Psoas muscle (tissue), 8 donors: ENCODE measurements around the gene IGSF9. TPM values are rescaled to one million over a fixed set of nuclear protein-coding genes. Genes with fewer than 3 reads are reported as not detected.

ENCODE experiments used
- ATAC-seq, 4 donors: fragments of 200-7000 bp; cut with Tn5 transposase; one replicate each; pipeline ENCODE4 v1.9.1; 2020; ENCODE audit warnings: moderate library complexity in 3 of 4, mild to moderate bottlenecking in 2 of 4
- DNase-seq, 2 donors: peaks; one replicate each; pipeline ENCODE4 v3.0.0-alpha.2; 2020
- H3K27ac ChIP-seq: fragments of 200-600 bp; one replicate; pipeline ENCODE4 v1.8.0; 2022
- H3K27me3 ChIP-seq, 3 donors: fragments of 200-600 bp in 1 of 3; one replicate each; pipeline versions ENCODE4 v1.6.1 to v1.8.0; 2013 to 2022; ENCODE audit warnings: low read length in 2 of 3, mild to moderate bottlenecking in 2 of 3, moderate library complexity in 1 of 3; ENCODE audit not compliant: insufficient read depth in 3 of 3
- H3K36me3 ChIP-seq, 2 donors: fragments of 200-600 bp in 1 of 2; one replicate each; pipeline versions ENCODE4 v1.6.1 to v1.8.0; 2013 to 2022; ENCODE audit warnings: low read depth in 1 of 2, mild to moderate bottlenecking in 1 of 2, moderate library complexity in 1 of 2; ENCODE audit not compliant: insufficient read depth in 1 of 2
- H3K4me1 ChIP-seq: fragments of 200-600 bp; one replicate; pipeline ENCODE4 v1.8.0; 2022
- H3K4me3 ChIP-seq: fragments of 200-600 bp; one replicate; pipeline ENCODE4 v1.8.0; 2022; ENCODE audit warnings: mild to moderate bottlenecking
- H3K9me3 ChIP-seq: fragments of 200-600 bp; one replicate; pipeline ENCODE4 v1.8.0; 2022
- WGBS, 3 donors: extraction: QIAGEN DNeasy Blood & Tissue Kit; methylation state at CpG; one replicate each; pipeline versions ENCODE4 v1.1.6 to v1.1.7; 2013; 5-methylcytosine and 5-hydroxymethylcytosine counted together
- intact Hi-C, 2 donors: fragments of 100-400 bp; cut with DNase I; formaldehyde crosslinking; loops; one replicate each; pipeline versions ENCODE4 v1.11.0 to v1.14.2; 2022
- polyA plus RNA-seq, 3 donors: library from polyadenylated mRNA; stranded (reverse); fragments of 200-250 nt; gene quantifications; one replicate each; pipeline ENCODE4 v1.2.3, GENCODE V29; 2013
- total RNA-seq, 4 donors: library from RNA; stranded (reverse); fragmentation: NEBNext Ultra II Directional in 2 of 4; extraction: Animal tissue kit (Norgen Biotek cat#: 25700) in 2 of 4; gene quantifications; one replicate each; pipeline versions ENCODE4 v1.2.1 to v1.2.4, GENCODE V29; 2021 to 2023
- TF ChIP-seq, protein P1 (sequence below): fragments of 200-600 bp; IDR thresholded peaks from one replicate; pipeline ENCODE4 v1.8.0; 2022; ENCODE audit warnings: antibody characterized with exemption
- donor health status: healthy with polysubstance abuse.
- donor health status: DM: no; HTN: no; CAD: no; lungs with moderate emphysema.
- donor health status: Bipolar disorder and iron deficiency.
- donor health status: healthy.
- donor health status: DM: yes; HTN: yes; CAD: no.
- donor health status: DM: no; HTN: no; CAD: no.
- donor health status: DM: no; HTN: no; CAD: no.
- donor health status: DM: yes; HTN: yes; CAD: no.

IGSF9 gene
- total and polyA plus RNA-seq, 7 donors, result 0.01 TPM; not detected in 5

- Histone ChIP-seq H3K9me3 (no peaks in the 10 kb centered on the region), H3K36me3 (no peaks in the 10 kb centered on the region), H3K4me3 (no peak overlapping the region), H3K4me1 (peaks cover 4% of the 10 kb centered on the region), H3K27me3 (peaks cover 0 to 6% (median 0%) of the 10 kb centered on the region in 3 donors), H3K27ac (no peak overlapping the region)
- no peak for DNase-seq
- 76 to 85% (median 77%) methylated on average over 3 of the region's 3 CpGs for WGBS, 3 donors
- intact Hi-C loops, result loop anchor here in 1 of 2 donors (10.0 kb wide), 1 partner anchor 762 kb away; no protein-coding TSS in a partner anchor
- TF ChIP-seq, protein P1, sequence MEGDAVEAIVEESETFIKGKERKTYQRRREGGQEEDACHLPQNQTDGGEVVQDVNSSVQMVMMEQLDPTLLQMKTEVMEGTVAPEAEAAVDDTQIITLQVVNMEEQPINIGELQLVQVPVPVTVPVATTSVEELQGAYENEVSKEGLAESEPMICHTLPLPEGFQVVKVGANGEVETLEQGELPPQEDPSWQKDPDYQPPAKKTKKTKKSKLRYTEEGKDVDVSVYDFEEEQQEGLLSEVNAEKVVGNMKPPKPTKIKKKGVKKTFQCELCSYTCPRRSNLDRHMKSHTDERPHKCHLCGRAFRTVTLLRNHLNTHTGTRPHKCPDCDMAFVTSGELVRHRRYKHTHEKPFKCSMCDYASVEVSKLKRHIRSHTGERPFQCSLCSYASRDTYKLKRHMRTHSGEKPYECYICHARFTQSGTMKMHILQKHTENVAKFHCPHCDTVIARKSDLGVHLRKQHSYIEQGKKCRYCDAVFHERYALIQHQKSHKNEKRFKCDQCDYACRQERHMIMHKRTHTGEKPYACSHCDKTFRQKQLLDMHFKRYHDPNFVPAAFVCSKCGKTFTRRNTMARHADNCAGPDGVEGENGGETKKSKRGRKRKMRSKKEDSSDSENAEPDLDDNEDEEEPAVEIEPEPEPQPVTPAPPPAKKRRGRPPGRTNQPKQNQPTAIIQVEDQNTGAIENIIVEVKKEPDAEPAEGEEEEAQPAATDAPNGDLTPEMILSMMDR, result no peak
- ATAC-seq, result no peak
These were observed 48.9 kb downstream of the IGSF9 start for GRCh38 chr1:159896546-159896930.

- H3K4me3 ChIP-seq, result no peak overlapping the region
- H3K27ac ChIP-seq, result no peak overlapping the region
- ATAC-seq, result no peak
- no peak for DNase-seq
- peaks cover 0 to 4% (median 0%) of the 10 kb centered on the region in 3 donors for H3K27me3 ChIP-seq
- peaks cover 4% of the 10 kb centered on the region for H3K4me1 ChIP-seq
- no peaks in the 10 kb centered on the region for H3K36me3 ChIP-seq
- 64 to 69% (median 66%) methylated on average over 6 of the region's 6 CpGs for WGBS, 3 donors
- intact Hi-C loops, result loop anchor here in 1 of 2 donors (10.0 kb wide), 1 partner anchor 761 kb away; no protein-coding TSS in a partner anchor
- H3K9me3 ChIP-seq, result no peaks in the 10 kb centered on the region
- TF ChIP-seq, protein P1, result no peak
These were observed 49.4 kb downstream of the IGSF9 start for GRCh38 chr1:159895836-159896545.

GRCh38 chr1:159895286-159895685 lies 50.1 kb downstream of the IGSF9 start:
- H3K9me3 ChIP-seq, result no peaks in the 10 kb centered on the region
- DNase-seq, result no peak
- peaks cover 0 to 4% (median 0%) of the 10 kb centered on the region in 3 donors for H3K27me3 ChIP-seq
- no peak overlapping the region for H3K4me3 ChIP-seq
- 37 to 44% (median 43%) methylated on average over 3 of the region's 3 CpGs for WGBS, 3 donors
- intact Hi-C loops, result loop anchor here in 1 of 2 donors (10.0 kb wide), 1 partner anchor 760 kb away; no protein-coding TSS in a partner anchor
- H3K36me3 ChIP-seq, result no peaks in the 10 kb centered on the region
- H3K27ac ChIP-seq, result no peak overlapping the region
- no peak for ATAC-seq
- TF ChIP-seq, protein P1, result no peak
- H3K4me1 ChIP-seq, result peaks cover 2% of the 10 kb centered on the region

DNA sequence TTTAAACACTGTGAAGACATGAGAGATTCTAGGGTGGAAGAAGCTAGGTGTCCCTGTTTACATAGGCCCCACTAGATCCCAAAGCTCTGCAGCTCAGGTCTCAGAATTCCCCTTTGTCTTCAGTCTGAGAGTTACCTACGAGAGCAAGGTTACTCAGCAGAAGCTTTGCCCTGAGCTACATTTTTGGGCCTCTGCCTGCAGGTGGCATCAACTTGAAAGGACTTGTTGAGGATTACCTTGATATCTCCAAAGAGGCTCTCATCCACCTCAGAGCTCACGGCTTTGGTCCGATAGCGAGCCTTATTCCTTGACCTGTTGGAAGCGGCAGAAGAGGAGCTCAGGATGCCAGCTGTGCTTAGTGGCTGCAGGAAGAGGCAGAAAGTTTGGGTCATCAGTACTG lies 52.5 kb downstream of the IGSF9 start:
- DNase-seq (no peak), ATAC-seq (no peak)
- Histone ChIP-seq H3K27ac (no peak overlapping the region), H3K9me3 (no peaks in the 10 kb centered on the region), H3K27me3 (no peaks in the 10 kb centered on the region), H3K4me3 (no peak overlapping the region), H3K36me3 (no peaks in the 10 kb centered on the region), H3K4me1 (peaks cover 5% of the 10 kb centered on the region)
- intact Hi-C loops, result loop anchor here in 1 of 2 donors (5.0 to 10.0 kb wide), 3 partner anchors 111 to 758 kb away; partner anchors contain the start of gene DUSP23
- WGBS, 3 donors, result 91 to 97% (median 94%) methylated on average over 5 of the region's 5 CpGs
- TF ChIP-seq, protein P1, result no peak
